HL-60 (cell line): ENCODE results near the gene CTSL.

Experiments
- DNase-seq, 2 experiments: peaks; one replicate each; pipeline ENCODE4 v3.0.0-alpha.2; 2010 to 2020; ENCODE audit warnings: low read depth in 1 of 2, low spot score in 1 of 2
- H3K27ac ChIP-seq: fragments of 250-450 bp; sonication (Bioruptor Pico); replicated peaks from 2 replicates; pipeline ENCODE4 v1.5.1; 2020; ENCODE audit warnings: mild to moderate bottlenecking, moderate library complexity
- H3K27me3 ChIP-seq: fragments of 250-450 bp; sonication (Bioruptor Pico); 2 replicates; pipeline ENCODE4 v1.5.1; 2021; ENCODE audit warnings: mild to moderate bottlenecking, moderate library complexity; ENCODE audit not compliant: insufficient read depth, poor library complexity, severe bottlenecking
- H3K4me3 ChIP-seq: replicated peaks from 2 replicates; pipeline ENCODE4 v1.5.1; 2011; ENCODE audit warnings: mild to moderate bottlenecking, control low read depth, low read length; ENCODE audit not compliant: insufficient read depth
- GABPA ChIP-seq: IDR thresholded peaks from 2 replicates; pipeline ENCODE4 v1.6.1; 2012; ENCODE audit warnings: low read depth
- POLR2AphosphoS5 ChIP-seq: IDR thresholded peaks from 2 replicates; pipeline ENCODE4 v1.6.1; 2012; ENCODE audit warnings: low read depth
- SPI1 ChIP-seq: IDR thresholded peaks from 2 replicates; pipeline ENCODE4 v1.6.1; 2012; ENCODE audit warnings: low read depth, mild to moderate bottlenecking, borderline replicate concordance
- TF ChIP-seq, protein P1 (sequence below): IDR thresholded peaks from one replicate; pipeline ENCODE4 v1.5.1; 2011; ENCODE audit warnings: low read length, control low read depth, inconsistent platforms; ENCODE audit not compliant: insufficient read depth
- TF ChIP-seq, protein P2 (sequence below): IDR thresholded peaks from 2 replicates; pipeline ENCODE4 v1.6.1; 2012; ENCODE audit warnings: low read depth; ENCODE audit not compliant: insufficient replicate concordance

CTSL gene

DNA sequence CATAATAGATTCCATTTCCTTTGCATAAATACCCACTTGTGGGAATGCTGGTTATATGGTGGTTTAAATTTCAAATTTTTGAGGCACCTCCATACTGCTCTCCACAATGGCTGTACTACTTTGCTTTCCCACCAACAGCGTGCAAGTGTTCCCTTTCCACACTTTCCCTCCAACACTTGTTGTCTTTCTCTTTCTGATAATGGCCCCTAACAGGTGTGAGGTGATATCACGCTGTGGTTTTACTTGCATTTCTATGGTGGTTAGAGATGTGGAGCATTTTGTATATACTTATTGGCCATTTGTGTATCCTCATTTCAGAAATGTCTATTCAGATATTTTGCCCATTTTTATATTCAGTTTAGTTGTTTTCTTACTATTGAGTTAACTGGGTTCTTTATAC, 34.6 kb downstream of the CTSL start:
- Histone ChIP-seq H3K27ac (no peak overlapping the region), H3K27me3 (no peaks in the 10 kb centered on the region), H3K4me3 (no peak overlapping the region)
- no peak for DNase-seq
- TF ChIP-seq SPI1 (no peak), POLR2AphosphoS5 (no peak), GABPA (no peak)
- TF ChIP-seq, protein P1, sequence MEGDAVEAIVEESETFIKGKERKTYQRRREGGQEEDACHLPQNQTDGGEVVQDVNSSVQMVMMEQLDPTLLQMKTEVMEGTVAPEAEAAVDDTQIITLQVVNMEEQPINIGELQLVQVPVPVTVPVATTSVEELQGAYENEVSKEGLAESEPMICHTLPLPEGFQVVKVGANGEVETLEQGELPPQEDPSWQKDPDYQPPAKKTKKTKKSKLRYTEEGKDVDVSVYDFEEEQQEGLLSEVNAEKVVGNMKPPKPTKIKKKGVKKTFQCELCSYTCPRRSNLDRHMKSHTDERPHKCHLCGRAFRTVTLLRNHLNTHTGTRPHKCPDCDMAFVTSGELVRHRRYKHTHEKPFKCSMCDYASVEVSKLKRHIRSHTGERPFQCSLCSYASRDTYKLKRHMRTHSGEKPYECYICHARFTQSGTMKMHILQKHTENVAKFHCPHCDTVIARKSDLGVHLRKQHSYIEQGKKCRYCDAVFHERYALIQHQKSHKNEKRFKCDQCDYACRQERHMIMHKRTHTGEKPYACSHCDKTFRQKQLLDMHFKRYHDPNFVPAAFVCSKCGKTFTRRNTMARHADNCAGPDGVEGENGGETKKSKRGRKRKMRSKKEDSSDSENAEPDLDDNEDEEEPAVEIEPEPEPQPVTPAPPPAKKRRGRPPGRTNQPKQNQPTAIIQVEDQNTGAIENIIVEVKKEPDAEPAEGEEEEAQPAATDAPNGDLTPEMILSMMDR, result no peak
- TF ChIP-seq, protein P2, sequence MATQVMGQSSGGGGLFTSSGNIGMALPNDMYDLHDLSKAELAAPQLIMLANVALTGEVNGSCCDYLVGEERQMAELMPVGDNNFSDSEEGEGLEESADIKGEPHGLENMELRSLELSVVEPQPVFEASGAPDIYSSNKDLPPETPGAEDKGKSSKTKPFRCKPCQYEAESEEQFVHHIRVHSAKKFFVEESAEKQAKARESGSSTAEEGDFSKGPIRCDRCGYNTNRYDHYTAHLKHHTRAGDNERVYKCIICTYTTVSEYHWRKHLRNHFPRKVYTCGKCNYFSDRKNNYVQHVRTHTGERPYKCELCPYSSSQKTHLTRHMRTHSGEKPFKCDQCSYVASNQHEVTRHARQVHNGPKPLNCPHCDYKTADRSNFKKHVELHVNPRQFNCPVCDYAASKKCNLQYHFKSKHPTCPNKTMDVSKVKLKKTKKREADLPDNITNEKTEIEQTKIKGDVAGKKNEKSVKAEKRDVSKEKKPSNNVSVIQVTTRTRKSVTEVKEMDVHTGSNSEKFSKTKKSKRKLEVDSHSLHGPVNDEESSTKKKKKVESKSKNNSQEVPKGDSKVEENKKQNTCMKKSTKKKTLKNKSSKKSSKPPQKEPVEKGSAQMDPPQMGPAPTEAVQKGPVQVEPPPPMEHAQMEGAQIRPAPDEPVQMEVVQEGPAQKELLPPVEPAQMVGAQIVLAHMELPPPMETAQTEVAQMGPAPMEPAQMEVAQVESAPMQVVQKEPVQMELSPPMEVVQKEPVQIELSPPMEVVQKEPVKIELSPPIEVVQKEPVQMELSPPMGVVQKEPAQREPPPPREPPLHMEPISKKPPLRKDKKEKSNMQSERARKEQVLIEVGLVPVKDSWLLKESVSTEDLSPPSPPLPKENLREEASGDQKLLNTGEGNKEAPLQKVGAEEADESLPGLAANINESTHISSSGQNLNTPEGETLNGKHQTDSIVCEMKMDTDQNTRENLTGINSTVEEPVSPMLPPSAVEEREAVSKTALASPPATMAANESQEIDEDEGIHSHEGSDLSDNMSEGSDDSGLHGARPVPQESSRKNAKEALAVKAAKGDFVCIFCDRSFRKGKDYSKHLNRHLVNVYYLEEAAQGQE, result no peak

DNA sequence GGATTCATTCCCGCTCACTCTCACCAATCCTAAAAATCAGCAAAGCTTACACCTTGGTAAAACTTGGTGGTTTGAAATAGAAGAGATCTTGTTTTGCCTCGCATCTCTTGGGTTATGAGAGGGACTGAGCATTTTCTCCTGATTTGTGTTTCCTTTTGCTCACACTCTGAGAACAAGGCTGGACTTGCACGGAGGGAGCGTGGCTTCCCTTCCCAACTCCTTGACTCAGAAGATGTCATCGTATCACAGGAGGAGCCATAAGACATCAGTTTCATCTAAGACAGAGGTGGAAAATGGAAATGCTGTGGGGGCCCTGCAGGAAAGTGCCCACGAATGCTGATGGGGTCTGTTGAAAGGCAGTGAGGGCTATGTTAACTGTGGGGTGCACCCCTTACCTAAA, 37.4 kb downstream of the CTSL start:
- Histone ChIP-seq H3K27ac (no peak overlapping the region), H3K4me3 (no peak overlapping the region), H3K27me3 (no peaks in the 10 kb centered on the region)
- TF ChIP-seq, protein P1, result no peak
- TF ChIP-seq, protein P2, result no peak
- TF ChIP-seq GABPA, result no peak
- no peak for TF ChIP-seq POLR2AphosphoS5
- no peak for TF ChIP-seq SPI1
- DNase-seq, result no peak

DNA sequence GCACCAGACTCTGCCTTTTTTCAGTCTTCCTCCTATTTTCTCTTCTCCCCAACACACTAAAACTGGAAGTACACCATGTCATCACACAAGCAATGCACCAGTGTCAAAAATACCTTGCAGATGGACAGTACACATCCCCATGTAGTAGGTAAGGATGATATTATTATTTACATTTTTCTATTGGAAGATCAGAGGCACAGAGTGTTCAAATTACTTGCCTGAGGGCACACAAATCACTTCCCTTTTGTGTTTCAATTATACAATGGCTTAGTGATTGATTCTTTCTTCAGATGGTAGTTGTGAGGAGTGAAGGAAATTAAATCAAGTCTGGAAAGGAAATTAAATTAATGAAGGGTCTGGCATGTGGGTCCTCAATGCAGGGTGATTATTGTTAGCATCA, 39.6 kb downstream of the CTSL start:
- no peak for DNase-seq
- Histone ChIP-seq H3K27me3 (no peaks in the 10 kb centered on the region), H3K4me3 (no peak overlapping the region), H3K27ac (no peak overlapping the region)
- no peak for TF ChIP-seq SPI1

DNA sequence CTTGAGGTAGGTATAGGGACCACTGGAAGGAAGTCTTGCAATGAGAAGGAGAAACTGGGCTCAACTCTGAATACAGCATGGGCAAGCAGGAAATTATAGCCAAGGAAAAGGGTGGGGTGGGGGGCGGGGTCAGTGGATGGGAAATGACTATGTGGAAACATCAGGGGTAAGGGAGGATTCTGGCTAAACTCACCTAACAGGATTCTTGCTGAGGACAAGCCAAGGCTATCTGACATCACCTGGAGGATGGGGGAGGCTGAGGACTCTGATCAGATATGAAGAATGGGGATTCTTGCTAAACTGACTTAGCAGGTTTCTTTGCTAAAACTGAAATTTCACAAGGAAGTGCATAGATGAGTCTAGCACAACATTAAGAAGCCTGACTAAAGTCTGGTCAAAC, 40.8 kb downstream of the CTSL start:
- no peaks in the 10 kb centered on the region for H3K27me3 ChIP-seq
- no peak overlapping the region for H3K27ac ChIP-seq
- no peak overlapping the region for H3K4me3 ChIP-seq
- TF ChIP-seq GABPA, result no peak
- TF ChIP-seq, protein P2, result no peak
- no peak for TF ChIP-seq POLR2AphosphoS5
- no peak for TF ChIP-seq SPI1
- TF ChIP-seq, protein P1, result no peak
- DNase-seq, result no peak
